ENCODE measurements around the gene KCNE4.

KCNE4 gene

GRCh38 chr2:223029287-223029686 is 22.7 kb upstream of the KCNE4 start:
- DNase-seq (ENCODE audit: low spot score): no peak
- no peak overlapping the region for H3K27ac ChIP-seq

GRCh38 chr2:223032187-223033142 is 19.5 kb upstream of the KCNE4 start:
- Histone ChIP-seq H3K27ac (no peak overlapping the region), H3K4me3 (no peak overlapping the region)
- DNase-seq (ENCODE audit: low spot score): no peak
- no peak for TF ChIP-seq CTCF (IDR thresholded peaks at IDR 0.05)

More at GRCh38 chr2:223029287-223029686, 22.7 kb upstream of the KCNE4 start:
- TF ChIP-seq CTCF (IDR thresholded peaks at IDR 0.05): no peak
- H3K4me3 ChIP-seq: no peak overlapping the region

- TF ChIP-seq CTCF (IDR thresholded peaks at IDR 0.05): no peak
- Histone ChIP-seq H3K27ac (no peak overlapping the region), H3K4me3 (no peak overlapping the region)
- DNase-seq (ENCODE audit: low spot score): no peak
Observed at GRCh38 chr2:223034221-223034975, 17.6 kb upstream of the KCNE4 start.

GRCh38 chr2:223036790-223037444 is 15.1 kb upstream of the KCNE4 start:
- TF ChIP-seq CTCF (IDR thresholded peaks at IDR 0.05): no peak
- no peak for DNase-seq (ENCODE audit: low spot score)
- Histone ChIP-seq H3K27ac (no peak overlapping the region), H3K4me3 (no peak overlapping the region)

- DNase-seq (ENCODE audit: low spot score): no peak
- TF ChIP-seq CTCF (IDR thresholded peaks at IDR 0.05): no peak
- Histone ChIP-seq H3K4me3 (no peak overlapping the region), H3K27ac (no peak overlapping the region)
Observed at GRCh38 chr2:223037445-223037800, 14.6 kb upstream of the KCNE4 start.

GRCh38 chr2:223039618-223040017 is 12.4 kb upstream of the KCNE4 start:
- H3K4me3 ChIP-seq: no peak overlapping the region
- no peak for TF ChIP-seq CTCF (IDR thresholded peaks at IDR 0.05)
- no peak overlapping the region for H3K27ac ChIP-seq
- no peak for DNase-seq (ENCODE audit: low spot score)
